ENCODE data around the gene EHBP1.

EHBP1 gene

DNA sequence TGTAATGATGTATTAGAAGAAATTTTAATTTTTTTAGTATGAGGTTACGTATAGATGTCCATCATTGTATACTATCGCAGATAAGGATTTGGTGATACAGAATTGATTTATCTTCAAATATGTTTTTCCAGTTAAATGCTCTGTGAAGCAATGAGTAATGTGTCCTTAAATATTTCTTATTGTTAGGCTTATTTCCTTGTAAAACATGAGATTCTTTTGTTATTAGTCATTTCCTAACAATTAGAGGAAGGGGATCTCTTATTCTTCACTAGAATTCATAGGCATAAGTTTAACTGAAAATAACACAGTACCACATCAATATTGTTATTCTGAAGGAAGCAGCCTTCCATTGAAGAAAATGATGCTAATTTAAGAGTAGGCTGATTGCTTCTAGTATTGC, 329.7 kb downstream of the EHBP1 start:
- Histone ChIP-seq H2AFZ (ENCODE audit: low read length) (no peak overlapping the region), H3K79me2 (ENCODE audit: insufficient read depth, low read length) (no peaks in the 10 kb centered on the region), H4K20me1 (ENCODE audit: insufficient read depth, low read length, poor library complexity, severe bottlenecking) (no peaks in the 10 kb centered on the region), H3K27me3 (ENCODE audit: insufficient read depth, low read length, poor library complexity, severe bottlenecking) (no peaks in the 10 kb centered on the region), H3K9me3 (ENCODE audit: insufficient read depth, low read depth, low read length) (no peaks in the 10 kb centered on the region), H3K4me3 (ENCODE audit: low read length, poor library complexity, severe bottlenecking) (no peak overlapping the region), H3K9ac (ENCODE audit: low read depth, low read length, poor library complexity, severe bottlenecking) (no peak overlapping the region), H3K4me1 (ENCODE audit: insufficient read depth, low read length, poor library complexity, severe bottlenecking) (no peaks in the 10 kb centered on the region), H3F3A (ENCODE audit: low read depth) (no peaks in the 10 kb centered on the region), H3K4me2 (ENCODE audit: low read depth, low read length, poor library complexity, severe bottlenecking) (no peak overlapping the region), H3K9me2 (replicated peaks; ENCODE audit: low read depth, low read length) (no peaks in the 10 kb centered on the region), H3K36me3 (ENCODE audit: insufficient read depth, low read length) (no peaks in the 10 kb centered on the region)
- TF ChIP-seq, protein P1, sequence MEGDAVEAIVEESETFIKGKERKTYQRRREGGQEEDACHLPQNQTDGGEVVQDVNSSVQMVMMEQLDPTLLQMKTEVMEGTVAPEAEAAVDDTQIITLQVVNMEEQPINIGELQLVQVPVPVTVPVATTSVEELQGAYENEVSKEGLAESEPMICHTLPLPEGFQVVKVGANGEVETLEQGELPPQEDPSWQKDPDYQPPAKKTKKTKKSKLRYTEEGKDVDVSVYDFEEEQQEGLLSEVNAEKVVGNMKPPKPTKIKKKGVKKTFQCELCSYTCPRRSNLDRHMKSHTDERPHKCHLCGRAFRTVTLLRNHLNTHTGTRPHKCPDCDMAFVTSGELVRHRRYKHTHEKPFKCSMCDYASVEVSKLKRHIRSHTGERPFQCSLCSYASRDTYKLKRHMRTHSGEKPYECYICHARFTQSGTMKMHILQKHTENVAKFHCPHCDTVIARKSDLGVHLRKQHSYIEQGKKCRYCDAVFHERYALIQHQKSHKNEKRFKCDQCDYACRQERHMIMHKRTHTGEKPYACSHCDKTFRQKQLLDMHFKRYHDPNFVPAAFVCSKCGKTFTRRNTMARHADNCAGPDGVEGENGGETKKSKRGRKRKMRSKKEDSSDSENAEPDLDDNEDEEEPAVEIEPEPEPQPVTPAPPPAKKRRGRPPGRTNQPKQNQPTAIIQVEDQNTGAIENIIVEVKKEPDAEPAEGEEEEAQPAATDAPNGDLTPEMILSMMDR (conservative IDR thresholded peaks at IDR 0.05; ENCODE audit: low read length): no peak
- no peak for TF ChIP-seq EZH2phosphoT487 (IDR thresholded peaks at IDR 0.05; ENCODE audit: borderline replicate concordance)

DNA sequence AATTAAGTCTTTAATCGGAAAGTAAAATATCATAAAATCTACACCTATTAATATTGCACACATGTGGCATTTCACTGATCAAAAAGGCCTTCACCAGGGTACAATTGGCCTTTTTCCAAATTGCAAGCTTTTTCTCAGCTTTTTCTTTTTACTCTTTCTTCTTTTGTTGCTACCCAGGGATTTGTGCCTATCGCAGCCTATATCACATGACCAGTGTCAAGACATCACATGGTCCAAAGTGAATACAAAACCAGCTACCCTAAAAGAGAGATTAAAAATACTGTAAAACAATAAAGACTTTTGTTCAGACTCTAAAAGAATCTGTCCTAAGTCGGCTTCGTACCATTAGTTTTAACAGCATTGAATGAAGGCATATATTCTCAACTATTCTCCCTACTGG, 330.1 kb downstream of the EHBP1 start:
- H3K9me3 ChIP-seq (ENCODE audit: insufficient read depth, low read depth, low read length): no peaks in the 10 kb centered on the region
- no peak overlapping the region for H2AFZ ChIP-seq (ENCODE audit: low read length)
- H3K4me2 ChIP-seq (ENCODE audit: low read depth, low read length, poor library complexity, severe bottlenecking): no peak overlapping the region
- H3K4me3 ChIP-seq (ENCODE audit: low read length, poor library complexity, severe bottlenecking): no peak overlapping the region
- no peaks in the 10 kb centered on the region for H3F3A ChIP-seq (ENCODE audit: low read depth)
- no peaks in the 10 kb centered on the region for H3K9me2 ChIP-seq (replicated peaks; ENCODE audit: low read depth, low read length)
- H3K4me1 ChIP-seq (ENCODE audit: insufficient read depth, low read length, poor library complexity, severe bottlenecking): no peaks in the 10 kb centered on the region
- no peaks in the 10 kb centered on the region for H3K27me3 ChIP-seq (ENCODE audit: insufficient read depth, low read length, poor library complexity, severe bottlenecking)
- no peaks in the 10 kb centered on the region for H4K20me1 ChIP-seq (ENCODE audit: insufficient read depth, low read length, poor library complexity, severe bottlenecking)
- H3K9ac ChIP-seq (ENCODE audit: low read depth, low read length, poor library complexity, severe bottlenecking): no peak overlapping the region
- H3K36me3 ChIP-seq (ENCODE audit: insufficient read depth, low read length): no peaks in the 10 kb centered on the region
- TF ChIP-seq, protein P1 (conservative IDR thresholded peaks at IDR 0.05; ENCODE audit: low read length): no peak
- no peak for TF ChIP-seq EZH2phosphoT487 (IDR thresholded peaks at IDR 0.05; ENCODE audit: borderline replicate concordance)
- H3K79me2 ChIP-seq (ENCODE audit: insufficient read depth, low read length): no peaks in the 10 kb centered on the region

DNA sequence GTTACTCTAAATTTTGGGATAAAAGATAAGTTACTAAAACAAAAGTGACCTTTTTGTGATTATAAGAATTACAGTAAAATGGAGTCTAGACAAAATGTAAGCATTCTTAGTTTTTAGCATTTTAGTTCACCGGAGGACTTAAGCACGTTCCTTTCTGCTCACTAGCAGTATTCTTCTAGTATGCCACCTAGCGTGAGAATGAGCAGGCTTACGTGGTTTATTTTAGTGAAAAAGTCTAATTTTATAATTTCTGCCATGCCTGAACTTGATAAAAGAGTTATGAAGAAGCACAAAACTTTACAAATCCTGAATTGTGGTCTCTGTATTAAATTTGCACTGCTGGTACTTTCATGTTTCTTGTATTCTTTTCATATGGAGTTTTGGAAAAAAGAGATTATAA, 332.5 kb downstream of the EHBP1 start:
- no peak overlapping the region for H3K4me3 ChIP-seq (ENCODE audit: low read length, poor library complexity, severe bottlenecking)
- no peak overlapping the region for H2AFZ ChIP-seq (ENCODE audit: low read length)
- H3K4me1 ChIP-seq (ENCODE audit: insufficient read depth, low read length, poor library complexity, severe bottlenecking): no peaks in the 10 kb centered on the region
- no peaks in the 10 kb centered on the region for H3K36me3 ChIP-seq (ENCODE audit: insufficient read depth, low read length)
- no peaks in the 10 kb centered on the region for H4K20me1 ChIP-seq (ENCODE audit: insufficient read depth, low read length, poor library complexity, severe bottlenecking)
- H3K79me2 ChIP-seq (ENCODE audit: insufficient read depth, low read length): no peaks in the 10 kb centered on the region
- no peaks in the 10 kb centered on the region for H3K9me3 ChIP-seq (ENCODE audit: insufficient read depth, low read depth, low read length)
- TF ChIP-seq, protein P1 (conservative IDR thresholded peaks at IDR 0.05; ENCODE audit: low read length): no peak
- TF ChIP-seq EZH2phosphoT487 (IDR thresholded peaks at IDR 0.05; ENCODE audit: borderline replicate concordance): no peak
- H3K27me3 ChIP-seq (ENCODE audit: insufficient read depth, low read length, poor library complexity, severe bottlenecking): no peaks in the 10 kb centered on the region
- H3F3A ChIP-seq (ENCODE audit: low read depth): no peaks in the 10 kb centered on the region
- no peak overlapping the region for H3K9ac ChIP-seq (ENCODE audit: low read depth, low read length, poor library complexity, severe bottlenecking)
- no peak overlapping the region for H3K4me2 ChIP-seq (ENCODE audit: low read depth, low read length, poor library complexity, severe bottlenecking)
- H3K9me2 ChIP-seq (replicated peaks; ENCODE audit: low read depth, low read length): no peaks in the 10 kb centered on the region
